ENCODE measurements around the gene SLC18A2.

SLC18A2 gene

DNA sequence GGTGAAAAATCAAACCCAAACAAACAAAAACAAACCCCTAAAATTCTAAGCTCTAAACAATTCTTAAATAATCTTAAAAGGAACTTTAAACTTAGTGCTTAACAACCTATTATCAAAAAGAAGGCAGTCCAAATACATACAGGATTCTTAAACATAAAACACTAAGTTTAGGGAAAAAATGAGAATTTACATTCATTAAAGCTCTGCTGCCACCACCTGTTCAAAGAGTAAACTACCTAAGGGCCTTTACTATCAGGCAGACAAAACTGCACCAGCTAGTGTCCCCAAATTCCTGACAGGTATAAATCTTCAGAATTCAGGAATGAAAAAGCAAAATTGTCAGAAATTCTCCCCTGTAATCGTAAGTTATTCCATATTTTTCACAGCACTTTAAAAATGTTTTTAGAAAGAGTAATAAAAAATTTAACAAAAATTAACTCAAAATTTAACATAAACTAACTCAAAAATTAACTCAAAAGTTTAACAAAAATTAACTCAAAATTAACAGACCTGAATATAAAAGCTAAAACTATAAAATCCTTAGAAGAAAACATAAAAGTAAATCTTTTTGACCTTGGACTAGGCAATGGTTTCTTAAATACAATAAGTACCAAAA lies 79.2 kb downstream of the SLC18A2 start:
- peak; percentile 60 for DNase-seq

DNA sequence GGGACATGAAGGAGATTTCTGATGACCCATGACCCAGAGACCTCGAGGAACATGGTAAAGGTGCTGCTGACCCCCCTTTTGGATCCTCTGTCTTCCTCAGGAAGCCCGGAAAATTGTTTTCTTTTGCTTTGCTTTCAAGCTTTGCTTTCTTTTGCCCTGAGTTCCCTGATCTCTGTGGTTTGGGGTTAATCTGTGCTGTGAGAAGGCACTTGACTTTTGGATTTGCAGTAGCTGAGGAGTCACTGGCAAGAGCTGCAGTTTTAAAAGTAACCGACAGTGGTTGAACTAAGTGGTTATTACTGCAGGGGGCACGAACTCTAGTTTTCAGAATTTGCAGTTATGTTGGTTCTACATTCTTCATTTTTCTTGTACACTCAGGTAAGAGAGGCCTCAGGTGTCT lies 81.3 kb downstream of the SLC18A2 start:
- DNase-seq, result no peak

DNA sequence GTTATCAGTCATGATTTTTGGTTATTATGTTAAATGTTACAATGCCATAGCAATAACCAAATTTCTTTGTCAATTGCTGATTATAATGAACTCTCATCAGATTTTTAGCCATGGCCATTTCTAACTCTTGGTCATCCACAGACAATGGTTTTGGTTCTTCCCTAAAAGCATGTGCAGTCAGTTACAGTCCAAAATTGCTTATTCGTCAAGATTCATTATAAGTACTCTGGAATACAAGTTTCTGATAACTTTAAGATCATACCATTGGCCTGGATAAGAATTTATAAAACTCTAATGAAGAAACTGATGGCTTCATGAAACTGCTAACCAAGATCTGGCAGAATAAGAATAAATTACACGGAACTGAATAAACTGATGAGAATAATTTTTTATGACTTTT lies 83.5 kb downstream of the SLC18A2 start:
- no peak for DNase-seq

DNA sequence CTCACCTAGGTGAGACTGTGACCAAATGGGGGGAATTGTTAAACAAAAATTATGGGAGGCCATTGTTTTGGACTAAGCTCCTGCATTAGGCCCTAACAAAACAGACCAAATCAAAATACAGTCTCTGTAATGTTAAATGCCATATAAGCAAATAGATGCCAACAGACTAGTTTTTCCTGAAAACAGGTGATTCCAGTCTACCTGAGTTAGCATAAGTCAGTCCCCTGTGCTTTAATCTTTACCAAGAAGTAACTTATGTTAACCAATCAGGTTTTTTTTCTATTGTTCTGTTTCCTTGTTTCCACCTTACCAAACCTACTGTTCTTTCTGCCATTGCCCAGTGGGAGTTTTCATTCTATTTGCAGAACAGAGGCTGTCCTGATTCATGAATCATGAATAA lies 86.3 kb downstream of the SLC18A2 start:
- DNase-seq, result peak; percentile 22

Data from DMS53 (cell line).